Uterus (tissue), 4 donors: ENCODE measurements around the gene PRKAG2. TPM values are rescaled to one million over a fixed set of nuclear protein-coding genes. Genes with fewer than 3 reads are reported as not detected.

Experiments
- DNase-seq, 2 donors: peaks; one replicate each; pipeline ENCODE4 v3.0.0-alpha.2; 2019 to 2020
- H3K27ac ChIP-seq, 2 donors: fragments of 200-600 bp; sonication (generic); 1 replicate in 1 of 2; 2 replicates in 1 of 2; pipeline ENCODE4 v1.5.1; 2016 to 2018
- H3K27me3 ChIP-seq, 2 donors: fragments of 200-600 bp; sonication (generic); one replicate each; pipeline ENCODE4 v1.5.1; 2018 to 2019; ENCODE audit warnings: control low read depth in 1 of 2
- H3K36me3 ChIP-seq, 2 donors: fragments of 200-600 bp; sonication (generic); one replicate each; pipeline ENCODE4 v1.5.1; 2019; ENCODE audit warnings: control low read depth in 1 of 2
- H3K4me1 ChIP-seq, 2 donors: fragments of 200-600 bp; sonication (generic); one replicate each; pipeline ENCODE4 v1.5.1; 2018 to 2019; ENCODE audit warnings: control low read depth in 1 of 2
- H3K4me3 ChIP-seq, 2 donors: fragments of 200-600 bp; sonication (generic); 1 replicate in 1 of 2; 2 replicates in 1 of 2; pipeline ENCODE4 v1.5.1; 2018 to 2019; ENCODE audit warnings: mild to moderate bottlenecking in 1 of 2
- H3K9me3 ChIP-seq, 2 donors: fragments of 200-600 bp; sonication (generic); one replicate each; pipeline ENCODE4 v1.5.1; 2019; ENCODE audit warnings: control low read depth in 1 of 2
- CTCF ChIP-seq, 4 experiments: fragments of 200-600 bp in 2 of 4; fragments of 450-650 bp in 2 of 4; sonication (generic) in 2 of 4; IDR thresholded peaks; one replicate each; pipeline ENCODE4 v1.5.1; 2016 to 2019; ENCODE audit warnings: antibody characterized with exemption in 4 of 4, mild to moderate bottlenecking in 2 of 4, moderate library complexity in 1 of 4
- POLR2A ChIP-seq, 2 donors: fragments of 450-650 bp; IDR thresholded peaks; one replicate each; pipeline ENCODE4 v1.6.1; 2016; ENCODE audit warnings: antibody characterized with exemption in 2 of 2, mild to moderate bottlenecking in 1 of 2, moderate library complexity in 1 of 2
- intact Hi-C: fragments of 100-400 bp; cut with DNase I; formaldehyde crosslinking; loops from one replicate; pipeline ENCODE4 v1.15.1; 2023; ENCODE audit warnings: low total_unique reads
- total RNA-seq, 4 donors: library from RNA; depleted of rRNA in 3 of 4; stranded (reverse); fragments of >200 nt in 3 of 4; gene quantifications; one replicate each; pipeline versions ENCODE4 v1.1.0 to v1.2.4, GENCODE V29; 2014 to 2023
- donor health status: DM: yes; HTN: yes; CAD: no.

PRKAG2 gene
- total RNA-seq, 4 donors from 2014 or later: 15.1 to 66.2 (median 33.6) TPM

- intact Hi-C loops: no loop called here
- TF ChIP-seq CTCF (IDR thresholded peaks at IDR 0.05) (no peak), POLR2A (IDR thresholded peaks at IDR 0.05) (no peak)
Measured at GRCh38 chr7:151763420-151763984, 113.4 kb downstream of the PRKAG2 start.

GRCh38 chr7:151762583-151763245 is 114.2 kb downstream of the PRKAG2 start:
- no peaks in the 10 kb centered on the region for H3K36me3 ChIP-seq
- DNase-seq: no peak
- no peaks in the 10 kb centered on the region for H3K27me3 ChIP-seq
- intact Hi-C loops: no loop called here
- H3K4me1 ChIP-seq: no peaks in the 10 kb centered on the region
- H3K9me3 ChIP-seq: no peaks in the 10 kb centered on the region
- TF ChIP-seq POLR2A (IDR thresholded peaks at IDR 0.05): no peak
- TF ChIP-seq CTCF (IDR thresholded peaks at IDR 0.05): no peak
- H3K4me3 ChIP-seq: no peak overlapping the region
- H3K27ac ChIP-seq: no peak overlapping the region

More at GRCh38 chr7:151763420-151763984, 113.4 kb downstream of the PRKAG2 start:
- Histone ChIP-seq H3K36me3 (no peaks in the 10 kb centered on the region), H3K27ac (no peak overlapping the region), H3K4me1 (no peaks in the 10 kb centered on the region), H3K27me3 (no peaks in the 10 kb centered on the region), H3K9me3 (no peaks in the 10 kb centered on the region), H3K4me3 (no peak overlapping the region)
- no peak for DNase-seq

GRCh38 chr7:151761957-151762356 is 115.0 kb downstream of the PRKAG2 start:
- Histone ChIP-seq H3K4me1 (no peaks in the 10 kb centered on the region), H3K4me3 (no peak overlapping the region), H3K9me3 (no peaks in the 10 kb centered on the region), H3K36me3 (no peaks in the 10 kb centered on the region), H3K27me3 (no peaks in the 10 kb centered on the region), H3K27ac (no peak overlapping the region)
- TF ChIP-seq POLR2A (IDR thresholded peaks at IDR 0.05) (no peak), CTCF (IDR thresholded peaks at IDR 0.05) (no peak)
- intact Hi-C loops: no loop called here
- no peak for DNase-seq

GRCh38 chr7:151761231-151761630 is 115.7 kb downstream of the PRKAG2 start:
- intact Hi-C loops: no loop called here
- no peak overlapping the region for H3K27ac ChIP-seq
- H3K4me3 ChIP-seq: no peak overlapping the region
- no peaks in the 10 kb centered on the region for H3K36me3 ChIP-seq
- TF ChIP-seq POLR2A (IDR thresholded peaks at IDR 0.05): no peak
- no peak for TF ChIP-seq CTCF (IDR thresholded peaks at IDR 0.05)
- no peaks in the 10 kb centered on the region for H3K27me3 ChIP-seq
- no peak for DNase-seq
- H3K4me1 ChIP-seq: no peaks in the 10 kb centered on the region
- H3K9me3 ChIP-seq: no peaks in the 10 kb centered on the region

GRCh38 chr7:151759591-151760042 is 117.3 kb downstream of the PRKAG2 start:
- DNase-seq: peak; percentile 57 to 70
- Histone ChIP-seq H3K27me3 (no peaks in the 10 kb centered on the region), H3K36me3 (no peaks in the 10 kb centered on the region), H3K9me3 (no peaks in the 10 kb centered on the region), H3K4me3 (no peak overlapping the region), H3K27ac (no peak overlapping the region), H3K4me1 (no peaks in the 10 kb centered on the region)
- intact Hi-C loops: loop anchor here (10.0 kb wide), 1 partner anchor 295 kb away; no protein-coding TSS in a partner anchor
- TF ChIP-seq POLR2A (IDR thresholded peaks at IDR 0.05): no peak
- peak; percentile 86 to 93 (median 89) for TF ChIP-seq CTCF (IDR thresholded peaks at IDR 0.05)
